ENCODE data around the gene LRFN2. TPM values are rescaled to one million over a fixed set of nuclear protein-coding genes. Genes with fewer than 3 reads are reported as not detected.

The LRFN2 gene
- polyA plus RNA-seq, 1 of the 3 experiments (the other 2 are of a cell fraction): 0.02 TPM

DNA sequence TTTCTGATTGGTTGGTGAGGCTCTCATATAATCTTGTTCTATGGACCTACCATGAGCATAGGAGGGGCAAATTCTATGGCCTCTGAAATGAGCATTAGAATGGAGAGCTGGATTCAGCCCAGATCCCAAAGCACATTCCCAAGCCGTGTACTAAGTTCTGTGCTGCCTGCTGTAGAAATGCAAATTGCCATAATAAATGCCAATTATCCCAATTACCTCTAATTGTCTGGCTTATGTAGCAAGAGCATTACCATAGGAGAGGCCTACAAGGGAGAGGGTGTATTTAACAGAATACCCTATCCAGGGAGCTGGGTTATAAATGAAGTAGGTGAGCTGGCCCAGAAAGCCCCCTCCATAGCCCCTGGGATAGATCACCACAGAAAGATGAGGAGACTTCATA, 126.8 kb downstream of the LRFN2 start:
- Histone ChIP-seq H3K36me3 (replicated peaks in 1 of 2; ENCODE audit: control insufficient read depth in 1 of 2, insufficient read depth in 2 of 2, low read length in 1 of 2) (no peaks in the 10 kb centered on the region), H3K9ac (no peak overlapping the region), H3K4me1 (ENCODE audit: control insufficient read depth in 1 of 2, insufficient read depth in 2 of 2, low read depth in 1 of 2, low read length in 1 of 2) (peaks cover 0 to 17% of the 10 kb centered on the region in 2 experiments; a peak in 2 of 4 replicates), H3K9me2 (no peaks in the 10 kb centered on the region), H3K4me3 (ENCODE audit: low read depth in 2 of 2, low read length in 1 of 2) (no peak overlapping the region), H3K4me2 (no peak overlapping the region), H3K79me2 (ENCODE audit: insufficient read depth) (no peaks in the 10 kb centered on the region), H3F3A (replicated peaks; ENCODE audit: insufficient read depth) (no peaks in the 10 kb centered on the region), H3K9me3 (no peaks in the 10 kb centered on the region), H4K20me1 (ENCODE audit: insufficient read depth) (no peaks in the 10 kb centered on the region), H3K27ac (ENCODE audit: low read depth in 2 of 2, low read length in 1 of 2) (no peak overlapping the region), H3K27me3 (ENCODE audit: insufficient read depth) (no peaks in the 10 kb centered on the region), H2AFZ (ENCODE audit: low read depth) (no peak overlapping the region)
- CTCF ChIA-PET: interaction anchor here (0.9 kb wide), 1 partner anchor 15 kb away, joined by 3 read pairs; no protein-coding TSS in a partner anchor
- POLR2A ChIA-PET: no interaction called here
- no peak for DNase-seq
- 13% methylated on average over 1 of the region's 1 CpG for WGBS (ENCODE audit: low lambda C conversion rate)
- TF ChIP-seq ELF1 (IDR thresholded peaks at IDR 0.05): no peak

DNA sequence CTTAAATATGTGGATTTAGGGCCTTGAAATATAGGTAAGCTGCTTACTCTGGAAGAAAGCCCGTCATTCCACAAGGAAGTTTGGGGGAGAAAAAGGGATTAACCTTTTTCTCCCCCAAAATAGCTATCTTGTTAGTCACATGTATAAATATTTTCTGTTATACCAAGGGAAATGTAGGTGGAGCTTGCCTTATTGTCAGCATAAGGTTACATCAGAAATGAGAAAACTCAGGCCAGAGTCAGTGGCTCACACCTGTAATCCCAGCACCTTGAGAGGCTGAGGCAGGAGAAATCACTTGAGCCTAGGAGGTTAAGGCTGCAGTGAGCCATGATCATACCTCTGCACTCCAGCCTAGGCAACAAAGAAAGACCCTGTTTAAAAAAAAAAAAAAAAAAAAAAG, 129.9 kb downstream of the LRFN2 start:
- H3K79me2 ChIP-seq (ENCODE audit: insufficient read depth): no peaks in the 10 kb centered on the region
- H3K36me3 ChIP-seq (replicated peaks in 1 of 2; ENCODE audit: control insufficient read depth in 1 of 2, insufficient read depth in 2 of 2, low read length in 1 of 2): no peaks in the 10 kb centered on the region
- H3K4me1 ChIP-seq (ENCODE audit: control insufficient read depth in 1 of 2, insufficient read depth in 2 of 2, low read depth in 1 of 2, low read length in 1 of 2): peaks cover 0 to 20% of the 10 kb centered on the region in 2 experiments; a peak in 2 of 4 replicates
- no peak overlapping the region for H3K4me3 ChIP-seq (ENCODE audit: low read depth in 2 of 2, low read length in 1 of 2)
- DNase-seq: no peak
- ChIA-PET POLR2A (interaction anchor here (0.6 kb wide), 1 partner anchor 116 kb away, joined by 3 read pairs; no protein-coding TSS in a partner anchor), CTCF (interaction anchor here (1.8 kb wide), 1 partner anchor 130 kb away, joined by 5 read pairs; the partner anchor contains the start of gene LRFN2)
- H3K9me3 ChIP-seq: no peaks in the 10 kb centered on the region
- no peaks in the 10 kb centered on the region for H3F3A ChIP-seq (replicated peaks; ENCODE audit: insufficient read depth)
- H3K4me2 ChIP-seq: no peak overlapping the region
- no peaks in the 10 kb centered on the region for H3K9me2 ChIP-seq
- no peak overlapping the region for H2AFZ ChIP-seq (ENCODE audit: low read depth)
- no peak for TF ChIP-seq FOSL2 (IDR thresholded peaks at IDR 0.05; ENCODE audit: borderline replicate concordance, low read depth)
- TF ChIP-seq SMC3 (IDR thresholded peaks at IDR 0.05; ENCODE audit: low read depth, low read length): no peak
- no peak for TF ChIP-seq NFIC (IDR thresholded peaks at IDR 0.05; ENCODE audit: borderline replicate concordance)
- TF ChIP-seq, protein P1, sequence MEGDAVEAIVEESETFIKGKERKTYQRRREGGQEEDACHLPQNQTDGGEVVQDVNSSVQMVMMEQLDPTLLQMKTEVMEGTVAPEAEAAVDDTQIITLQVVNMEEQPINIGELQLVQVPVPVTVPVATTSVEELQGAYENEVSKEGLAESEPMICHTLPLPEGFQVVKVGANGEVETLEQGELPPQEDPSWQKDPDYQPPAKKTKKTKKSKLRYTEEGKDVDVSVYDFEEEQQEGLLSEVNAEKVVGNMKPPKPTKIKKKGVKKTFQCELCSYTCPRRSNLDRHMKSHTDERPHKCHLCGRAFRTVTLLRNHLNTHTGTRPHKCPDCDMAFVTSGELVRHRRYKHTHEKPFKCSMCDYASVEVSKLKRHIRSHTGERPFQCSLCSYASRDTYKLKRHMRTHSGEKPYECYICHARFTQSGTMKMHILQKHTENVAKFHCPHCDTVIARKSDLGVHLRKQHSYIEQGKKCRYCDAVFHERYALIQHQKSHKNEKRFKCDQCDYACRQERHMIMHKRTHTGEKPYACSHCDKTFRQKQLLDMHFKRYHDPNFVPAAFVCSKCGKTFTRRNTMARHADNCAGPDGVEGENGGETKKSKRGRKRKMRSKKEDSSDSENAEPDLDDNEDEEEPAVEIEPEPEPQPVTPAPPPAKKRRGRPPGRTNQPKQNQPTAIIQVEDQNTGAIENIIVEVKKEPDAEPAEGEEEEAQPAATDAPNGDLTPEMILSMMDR (IDR thresholded peaks at IDR 0.05): no peak
- TF ChIP-seq MXI1 (IDR thresholded peaks at IDR 0.05; ENCODE audit: low read depth, low read length): no peak
- no peak for TF ChIP-seq YY1 (IDR thresholded peaks at IDR 0.05; ENCODE audit: low read depth)
- TF ChIP-seq EZH2phosphoT487 (IDR thresholded peaks at IDR 0.05; ENCODE audit: borderline replicate concordance, low read depth): no peak
- TF ChIP-seq CHD2 (IDR thresholded peaks at IDR 0.05; ENCODE audit: low read length, partially characterized antibody): no peak
- no peak for TF ChIP-seq FOXM1 (IDR thresholded peaks at IDR 0.05; ENCODE audit: low read depth)
- TF ChIP-seq, protein P2, sequence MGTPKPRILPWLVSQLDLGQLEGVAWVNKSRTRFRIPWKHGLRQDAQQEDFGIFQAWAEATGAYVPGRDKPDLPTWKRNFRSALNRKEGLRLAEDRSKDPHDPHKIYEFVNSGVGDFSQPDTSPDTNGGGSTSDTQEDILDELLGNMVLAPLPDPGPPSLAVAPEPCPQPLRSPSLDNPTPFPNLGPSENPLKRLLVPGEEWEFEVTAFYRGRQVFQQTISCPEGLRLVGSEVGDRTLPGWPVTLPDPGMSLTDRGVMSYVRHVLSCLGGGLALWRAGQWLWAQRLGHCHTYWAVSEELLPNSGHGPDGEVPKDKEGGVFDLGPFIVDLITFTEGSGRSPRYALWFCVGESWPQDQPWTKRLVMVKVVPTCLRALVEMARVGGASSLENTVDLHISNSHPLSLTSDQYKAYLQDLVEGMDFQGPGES (IDR thresholded peaks at IDR 0.05; ENCODE audit: low read depth, low read length): no peak
- TF ChIP-seq, protein P3, sequence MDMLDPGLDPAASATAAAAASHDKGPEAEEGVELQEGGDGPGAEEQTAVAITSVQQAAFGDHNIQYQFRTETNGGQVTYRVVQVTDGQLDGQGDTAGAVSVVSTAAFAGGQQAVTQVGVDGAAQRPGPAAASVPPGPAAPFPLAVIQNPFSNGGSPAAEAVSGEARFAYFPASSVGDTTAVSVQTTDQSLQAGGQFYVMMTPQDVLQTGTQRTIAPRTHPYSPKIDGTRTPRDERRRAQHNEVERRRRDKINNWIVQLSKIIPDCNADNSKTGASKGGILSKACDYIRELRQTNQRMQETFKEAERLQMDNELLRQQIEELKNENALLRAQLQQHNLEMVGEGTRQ (IDR thresholded peaks at IDR 0.05; ENCODE audit: borderline replicate concordance, low read depth, low read length): no peak
- TF ChIP-seq, protein P4, sequence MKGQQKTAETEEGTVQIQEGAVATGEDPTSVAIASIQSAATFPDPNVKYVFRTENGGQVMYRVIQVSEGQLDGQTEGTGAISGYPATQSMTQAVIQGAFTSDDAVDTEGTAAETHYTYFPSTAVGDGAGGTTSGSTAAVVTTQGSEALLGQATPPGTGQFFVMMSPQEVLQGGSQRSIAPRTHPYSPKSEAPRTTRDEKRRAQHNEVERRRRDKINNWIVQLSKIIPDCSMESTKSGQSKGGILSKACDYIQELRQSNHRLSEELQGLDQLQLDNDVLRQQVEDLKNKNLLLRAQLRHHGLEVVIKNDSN (IDR thresholded peaks at IDR 0.05; ENCODE audit: borderline replicate concordance, low read depth): no peak
- no peak for TF ChIP-seq RFX5 (IDR thresholded peaks at IDR 0.05; ENCODE audit: low read length)
- TF ChIP-seq, protein P5, sequence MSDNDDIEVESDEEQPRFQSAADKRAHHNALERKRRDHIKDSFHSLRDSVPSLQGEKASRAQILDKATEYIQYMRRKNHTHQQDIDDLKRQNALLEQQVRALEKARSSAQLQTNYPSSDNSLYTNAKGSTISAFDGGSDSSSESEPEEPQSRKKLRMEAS (IDR thresholded peaks at IDR 0.05; ENCODE audit: low read depth): no peak
- TF ChIP-seq RCOR1 (IDR thresholded peaks at IDR 0.05; ENCODE audit: low read length): no peak
- TF ChIP-seq, protein P6, sequence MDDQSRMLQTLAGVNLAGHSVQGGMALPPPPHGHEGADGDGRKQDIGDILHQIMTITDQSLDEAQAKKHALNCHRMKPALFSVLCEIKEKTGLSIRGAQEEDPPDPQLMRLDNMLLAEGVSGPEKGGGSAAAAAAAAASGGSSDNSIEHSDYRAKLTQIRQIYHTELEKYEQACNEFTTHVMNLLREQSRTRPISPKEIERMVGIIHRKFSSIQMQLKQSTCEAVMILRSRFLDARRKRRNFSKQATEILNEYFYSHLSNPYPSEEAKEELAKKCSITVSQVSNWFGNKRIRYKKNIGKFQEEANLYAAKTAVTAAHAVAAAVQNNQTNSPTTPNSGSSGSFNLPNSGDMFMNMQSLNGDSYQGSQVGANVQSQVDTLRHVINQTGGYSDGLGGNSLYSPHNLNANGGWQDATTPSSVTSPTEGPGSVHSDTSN (IDR thresholded peaks at IDR 0.05): no peak
- no peaks in the 10 kb centered on the region for H4K20me1 ChIP-seq (ENCODE audit: insufficient read depth)
- no peak overlapping the region for H3K9ac ChIP-seq
- no peak overlapping the region for H3K27ac ChIP-seq (ENCODE audit: low read depth in 2 of 2, low read length in 1 of 2)
- H3K27me3 ChIP-seq (ENCODE audit: insufficient read depth): no peaks in the 10 kb centered on the region
- 16% methylated on average over 1 of the region's 1 CpG for WGBS (ENCODE audit: low lambda C conversion rate)
